Panc1 (cell line): ENCODE results near the gene LMNTD1. TPM values are rescaled to one million over a fixed set of nuclear protein-coding genes. Genes with fewer than 3 reads are reported as not detected.
"Not testable (repeated sequence)": the region's sequence is repeated elsewhere in the genome, so short reads cannot be mapped to it uniquely, and the experiment has no call there.

Experiments used
- ATAC-seq: fragments of 200-7000 bp; cut with Tn5 transposase; 2 replicates; pipeline ENCODE4 v1.9.1; 2020; ENCODE audit warnings: mild to moderate bottlenecking, moderate library complexity
- BruUV-seq: library from RNA; stranded (reverse); fragments of 400-500 nt; replicated peaks from 2 replicates; lab custom pipeline; 2021; lab: Mats Ljungman, UMichigan
- CTCF ChIA-PET: fragments of 300-600 bp; sonication (Branson Sonifier 250); formaldehyde crosslinking; loops from one replicate; lab custom pipeline; 2022; ENCODE audit warnings: antibody characterized with exemption; lab: Charles Lee
- POLR2A ChIA-PET: fragments of 300-600 bp; sonication (Branson Sonifier 250); formaldehyde crosslinking; loops from one replicate; lab custom pipeline; 2022; ENCODE audit warnings: antibody characterized with exemption; lab: Charles Lee
- DNase-seq: peaks from one replicate; pipeline ENCODE4 v3.0.0-alpha.2; 2010; ENCODE audit warnings: low read depth, low spot score
- H3K27ac ChIP-seq: 2 replicates; pipeline ENCODE4 v1.5.1; 2011; ENCODE audit warnings: mild to moderate bottlenecking, low read length, inconsistent platforms
- H3K27me3 ChIP-seq: fragments of 200-500 bp; sonication (Bioruptor generic); 2 replicates; pipeline ENCODE4 v1.6.0; 2014; ENCODE audit warnings: low read length, inconsistent platforms; ENCODE audit not compliant: control insufficient read depth, insufficient read depth
- H3K36me3 ChIP-seq: fragments of 200-500 bp; sonication (Bioruptor generic); 2 replicates; pipeline ENCODE4 v1.5.1; 2014; ENCODE audit warnings: inconsistent platforms, mild to moderate bottlenecking, low read length, moderate library complexity; ENCODE audit not compliant: control insufficient read depth, insufficient read depth
- H3K4me1 ChIP-seq: 2 replicates; pipeline ENCODE4 v1.5.1; 2011; ENCODE audit warnings: inconsistent platforms, mild to moderate bottlenecking, low read length, moderate library complexity; ENCODE audit not compliant: control insufficient read depth, insufficient read depth
- H3K4me3 ChIP-seq, 2 experiments: 2 replicates each; pipeline ENCODE4 v1.5.1; 2011 to 2012; ENCODE audit warnings: low read depth in 2 of 2, low read length in 2 of 2, mild to moderate bottlenecking in 2 of 2, inconsistent platforms in 1 of 2, moderate library complexity in 1 of 2
- H3K9me3 ChIP-seq: fragments of 200-500 bp; sonication (Bioruptor generic); 2 replicates; pipeline ENCODE4 v1.5.1; 2014; ENCODE audit warnings: low read depth, mild to moderate bottlenecking, inconsistent platforms, low read length, moderate library complexity; ENCODE audit not compliant: control insufficient read depth, insufficient read depth
- POLR2AphosphoS5 ChIP-seq: IDR thresholded peaks from 2 replicates; pipeline ENCODE4 v1.6.1; 2012; ENCODE audit warnings: mild to moderate bottlenecking, low read depth, low read length, moderate library complexity
- SIN3A ChIP-seq: IDR thresholded peaks from 2 replicates; pipeline ENCODE4 v1.6.1; 2012; ENCODE audit warnings: low read depth, mild to moderate bottlenecking, low read length, moderate library complexity, borderline replicate concordance; ENCODE audit not compliant: insufficient read depth
- TCF7L2 ChIP-seq: IDR thresholded peaks from 2 replicates; pipeline ENCODE4 v1.6.1; 2011; ENCODE audit warnings: mild to moderate bottlenecking, low read depth, low read length, inconsistent platforms
- in situ Hi-C: cut with HindIII; loops from 2 replicates; pipeline ENCODE4 v1.10.0; 2016; ENCODE audit warnings: low sequenced_read_pairs, low pct_unique_long_range_greater_than_20kb
- intact Hi-C: fragments of 100-400 bp; cut with micrococcal nuclease; formaldehyde crosslinking; loops from one replicate; pipeline ENCODE4 v1.10.0; 2022; ENCODE audit not compliant: unreplicated experiment
- total RNA-seq: library from RNA; stranded (reverse); gene quantifications from one replicate; pipeline ENCODE4 v1.2.1, GENCODE V29; 2021; ENCODE audit not compliant: unreplicated experiment
- TF ChIP-seq, protein P1 (sequence below), 2 experiments: IDR thresholded peaks; 2 replicates each; pipeline ENCODE4 v1.6.1; 2011 to 2012; ENCODE audit warnings: low read depth in 2 of 2, control low read depth in 1 of 2, low read length in 1 of 2, mild to moderate bottlenecking in 1 of 2, moderate library complexity in 1 of 2; ENCODE audit not compliant: insufficient read depth in 1 of 2
- TF ChIP-seq, protein P2 (sequence below): fragments of 450-650 bp; IDR thresholded peaks from 2 replicates; pipeline ENCODE4 v1.5.1; 2017; ENCODE audit warnings: mild to moderate bottlenecking

Gene LMNTD1
- total RNA-seq, 1 experiment from 2014 or later, result 0.13 TPM

DNA sequence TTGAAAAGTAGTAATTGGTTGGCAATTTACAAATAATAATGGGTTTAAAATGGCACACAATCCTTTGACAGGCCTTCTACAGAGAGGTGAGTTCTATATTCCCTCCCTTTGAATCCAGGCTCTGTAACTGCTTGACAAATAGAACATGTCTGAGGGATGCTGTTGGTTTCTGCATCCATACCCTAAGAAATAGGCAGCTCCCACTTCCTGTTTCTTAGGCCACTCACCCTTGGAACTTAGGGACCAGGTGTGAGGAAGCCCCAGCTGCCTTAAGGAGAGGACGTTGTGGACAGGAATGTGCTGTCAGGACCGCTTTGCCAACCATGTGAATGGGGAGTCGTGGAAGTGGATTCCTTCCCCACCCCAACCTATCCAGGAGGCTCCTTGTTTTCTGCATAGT lies 59.4 kb downstream of the LMNTD1 start:
- intact Hi-C loops (no loop called here), in situ Hi-C loops (no loop called here)
- Histone ChIP-seq H3K27me3 (no peaks in the 10 kb centered on the region; the same call in 1 of the 2 replicates), H3K4me1 (no peaks in the 10 kb centered on the region), H3K4me3 (no peak overlapping the region), H3K9me3 (no peaks in the 10 kb centered on the region; the same call in 1 of the 2 replicates), H3K36me3 (no peaks in the 10 kb centered on the region; the same call in 1 of the 2 replicates), H3K27ac (no peak overlapping the region)
- ChIA-PET CTCF (no interaction called here), POLR2A (no interaction called here)
- TF ChIP-seq TCF7L2 (no peak), POLR2AphosphoS5 (no peak), SIN3A (no peak)
- TF ChIP-seq, protein P1, sequence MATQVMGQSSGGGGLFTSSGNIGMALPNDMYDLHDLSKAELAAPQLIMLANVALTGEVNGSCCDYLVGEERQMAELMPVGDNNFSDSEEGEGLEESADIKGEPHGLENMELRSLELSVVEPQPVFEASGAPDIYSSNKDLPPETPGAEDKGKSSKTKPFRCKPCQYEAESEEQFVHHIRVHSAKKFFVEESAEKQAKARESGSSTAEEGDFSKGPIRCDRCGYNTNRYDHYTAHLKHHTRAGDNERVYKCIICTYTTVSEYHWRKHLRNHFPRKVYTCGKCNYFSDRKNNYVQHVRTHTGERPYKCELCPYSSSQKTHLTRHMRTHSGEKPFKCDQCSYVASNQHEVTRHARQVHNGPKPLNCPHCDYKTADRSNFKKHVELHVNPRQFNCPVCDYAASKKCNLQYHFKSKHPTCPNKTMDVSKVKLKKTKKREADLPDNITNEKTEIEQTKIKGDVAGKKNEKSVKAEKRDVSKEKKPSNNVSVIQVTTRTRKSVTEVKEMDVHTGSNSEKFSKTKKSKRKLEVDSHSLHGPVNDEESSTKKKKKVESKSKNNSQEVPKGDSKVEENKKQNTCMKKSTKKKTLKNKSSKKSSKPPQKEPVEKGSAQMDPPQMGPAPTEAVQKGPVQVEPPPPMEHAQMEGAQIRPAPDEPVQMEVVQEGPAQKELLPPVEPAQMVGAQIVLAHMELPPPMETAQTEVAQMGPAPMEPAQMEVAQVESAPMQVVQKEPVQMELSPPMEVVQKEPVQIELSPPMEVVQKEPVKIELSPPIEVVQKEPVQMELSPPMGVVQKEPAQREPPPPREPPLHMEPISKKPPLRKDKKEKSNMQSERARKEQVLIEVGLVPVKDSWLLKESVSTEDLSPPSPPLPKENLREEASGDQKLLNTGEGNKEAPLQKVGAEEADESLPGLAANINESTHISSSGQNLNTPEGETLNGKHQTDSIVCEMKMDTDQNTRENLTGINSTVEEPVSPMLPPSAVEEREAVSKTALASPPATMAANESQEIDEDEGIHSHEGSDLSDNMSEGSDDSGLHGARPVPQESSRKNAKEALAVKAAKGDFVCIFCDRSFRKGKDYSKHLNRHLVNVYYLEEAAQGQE (IDR thresholded peaks at IDR 0.05; ENCODE audit: insufficient read depth in 1 of 2, low read depth in 2 of 2, low read length in 1 of 2), result no peak
- TF ChIP-seq, protein P2, sequence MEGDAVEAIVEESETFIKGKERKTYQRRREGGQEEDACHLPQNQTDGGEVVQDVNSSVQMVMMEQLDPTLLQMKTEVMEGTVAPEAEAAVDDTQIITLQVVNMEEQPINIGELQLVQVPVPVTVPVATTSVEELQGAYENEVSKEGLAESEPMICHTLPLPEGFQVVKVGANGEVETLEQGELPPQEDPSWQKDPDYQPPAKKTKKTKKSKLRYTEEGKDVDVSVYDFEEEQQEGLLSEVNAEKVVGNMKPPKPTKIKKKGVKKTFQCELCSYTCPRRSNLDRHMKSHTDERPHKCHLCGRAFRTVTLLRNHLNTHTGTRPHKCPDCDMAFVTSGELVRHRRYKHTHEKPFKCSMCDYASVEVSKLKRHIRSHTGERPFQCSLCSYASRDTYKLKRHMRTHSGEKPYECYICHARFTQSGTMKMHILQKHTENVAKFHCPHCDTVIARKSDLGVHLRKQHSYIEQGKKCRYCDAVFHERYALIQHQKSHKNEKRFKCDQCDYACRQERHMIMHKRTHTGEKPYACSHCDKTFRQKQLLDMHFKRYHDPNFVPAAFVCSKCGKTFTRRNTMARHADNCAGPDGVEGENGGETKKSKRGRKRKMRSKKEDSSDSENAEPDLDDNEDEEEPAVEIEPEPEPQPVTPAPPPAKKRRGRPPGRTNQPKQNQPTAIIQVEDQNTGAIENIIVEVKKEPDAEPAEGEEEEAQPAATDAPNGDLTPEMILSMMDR, result no peak
- no peak for DNase-seq
- BruUV-seq, result no TSS peak
- no peak for ATAC-seq

DNA sequence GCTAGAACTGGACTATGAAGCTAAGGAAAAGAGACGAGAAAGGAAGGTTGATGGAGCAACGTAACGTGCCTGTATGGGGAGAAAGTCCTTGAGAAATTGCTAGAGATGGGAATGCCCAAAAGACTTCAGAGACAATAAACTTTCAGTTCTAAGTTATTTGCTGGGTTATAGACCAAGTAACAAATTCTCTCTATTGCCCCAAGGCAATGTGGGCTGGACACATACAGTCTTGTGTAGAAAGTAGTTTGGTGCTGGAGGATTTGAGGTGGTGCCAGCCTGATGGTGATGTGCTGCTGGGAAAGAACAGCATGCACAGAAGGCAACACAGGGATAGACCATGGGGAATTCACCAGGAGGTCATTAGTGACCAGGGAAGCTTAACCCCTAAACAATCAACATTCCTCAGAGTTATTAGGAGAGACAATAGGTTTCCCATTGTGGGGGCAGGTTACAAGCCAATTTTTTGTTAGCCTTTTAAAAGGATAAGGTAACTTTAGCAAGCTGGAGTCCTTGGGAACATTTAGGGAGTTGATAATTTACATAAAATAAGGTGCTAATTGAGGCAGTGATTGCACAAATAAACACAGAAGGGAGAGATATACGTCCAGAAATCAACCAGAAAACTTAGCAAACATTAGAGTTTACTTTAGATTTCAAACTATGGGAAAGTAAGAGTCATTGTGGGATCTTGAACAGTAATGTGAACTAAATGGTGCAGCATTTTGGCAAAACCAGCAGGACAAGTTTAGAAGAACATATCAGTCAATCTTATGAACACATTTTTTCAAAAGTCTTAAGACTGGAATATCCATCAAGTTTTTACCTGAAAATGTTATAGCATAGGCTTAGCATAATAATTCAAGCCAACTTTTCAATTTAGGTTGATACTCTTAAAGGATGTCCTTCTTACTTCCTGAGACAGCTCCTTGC lies 61.4 kb downstream of the LMNTD1 start:
- ATAC-seq (no peak), DNase-seq (no peak)
- H3K4me1 ChIP-seq, result no peaks in the 10 kb centered on the region
- no TSS peak for BruUV-seq
- intact Hi-C loops (no loop called here), in situ Hi-C loops (no loop called here)
- no peak overlapping the region for H3K27ac ChIP-seq
- POLR2A ChIA-PET, result no interaction called here
- H3K27me3 ChIP-seq, result no peaks in the 10 kb centered on the region; the same call in 1 of the 2 replicates
- H3K9me3 ChIP-seq, result no peaks in the 10 kb centered on the region
- CTCF ChIA-PET, result no interaction called here
- no peaks in the 10 kb centered on the region; the same call in 1 of the 2 replicates for H3K36me3 ChIP-seq
- TF ChIP-seq, protein P2, result no peak
- TF ChIP-seq, protein P1 (IDR thresholded peaks at IDR 0.05; ENCODE audit: insufficient read depth in 1 of 2, low read depth in 2 of 2, low read length in 1 of 2), result no peak
- TF ChIP-seq SIN3A, result no peak
- H3K4me3 ChIP-seq, result no peak overlapping the region

DNA sequence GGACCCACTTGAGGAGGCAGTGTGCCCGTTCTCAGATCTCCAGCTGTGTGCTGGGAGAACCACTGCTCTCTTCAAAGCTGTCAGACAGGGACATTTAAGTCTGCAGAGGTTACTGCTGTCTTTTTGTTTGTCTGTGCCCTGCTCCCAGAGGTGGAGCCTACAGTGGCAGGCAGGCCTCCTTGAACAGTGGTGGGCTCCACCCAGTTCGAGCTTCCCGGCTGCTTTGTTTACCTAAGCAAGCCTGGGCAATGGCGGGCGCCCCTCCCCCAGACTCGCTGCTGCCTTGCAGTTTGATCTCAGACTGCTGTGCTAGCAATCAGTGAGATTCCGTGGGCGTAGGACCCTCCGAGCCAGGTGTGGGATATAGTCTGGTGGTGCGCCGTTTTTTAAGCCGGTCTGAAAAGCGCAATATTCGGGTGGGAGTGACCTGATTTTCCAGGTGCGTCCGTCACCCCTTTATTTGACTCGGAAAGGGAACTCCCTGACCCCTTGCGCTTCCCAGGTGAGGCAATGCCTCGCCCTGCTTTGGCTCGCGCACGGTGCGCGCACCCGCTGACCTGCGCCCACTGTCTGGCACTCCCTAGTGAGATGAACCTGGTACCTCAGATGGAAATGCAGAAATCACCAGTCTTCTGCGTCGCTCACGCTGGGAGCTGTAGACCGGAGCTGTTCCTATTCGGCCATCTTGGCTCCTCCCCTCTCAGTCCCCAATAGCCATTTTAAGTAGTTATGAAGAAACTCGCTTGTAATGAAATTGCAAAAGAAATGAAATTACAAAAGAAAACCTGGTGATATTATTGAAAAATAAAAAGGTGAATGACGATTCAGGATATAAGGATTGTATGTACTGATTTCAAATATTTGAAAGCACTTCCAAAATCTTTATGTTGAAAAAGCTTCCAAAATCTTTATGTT lies 63.9 kb downstream of the LMNTD1 start:
- POLR2A ChIA-PET, in situ Hi-C loops, BruUV-seq: not testable (repeated sequence)

More for the DNA sequence above, 63.9 kb downstream of the LMNTD1 start:
- CTCF ChIA-PET, H3K27ac ChIP-seq, ATAC-seq, H3K4me1 ChIP-seq, DNase-seq, H3K36me3 ChIP-seq, H3K27me3 ChIP-seq, H3K4me3 ChIP-seq, intact Hi-C loops, H3K9me3 ChIP-seq: not testable (repeated sequence)
